RWPE1 (cell line): ENCODE measurements around the gene INPP4A.

Experiments used
- CTCF ChIA-PET: fragments of 350-600 bp; sonication (Branson Sonifier 250); formaldehyde crosslinking; extraction: SDS; loops from one replicate; lab custom pipeline; 2021; lab: Yijun Ruan, JAX
- POLR2A ChIA-PET: fragments of 400-600 bp; formaldehyde crosslinking; extraction: SDS; loops from one replicate; lab custom pipeline; 2020; ENCODE audit warnings: antibody characterized with exemption; ENCODE audit not compliant: low non-redundant PET; lab: Yijun Ruan, JAX
- DNase-seq: peaks from one replicate; pipeline ENCODE4 v3.0.0; 2012; ENCODE audit warnings: low spot score
- H3K27ac ChIP-seq: fragments of 450-650 bp; 2 replicates; pipeline ENCODE4 v1.5.1; 2017
- CTCF ChIP-seq: fragments of 450-650 bp; conservative IDR thresholded peaks from 2 replicates; pipeline ENCODE4 v1.5.1; 2017; ENCODE audit warnings: low read depth, mild to moderate bottlenecking

INPP4A gene

GRCh38 chr2:98488252-98488651 lies 43.6 kb downstream of the INPP4A start:
- no peak for TF ChIP-seq CTCF
- POLR2A ChIA-PET: no interaction called here
- H3K27ac ChIP-seq: no peak overlapping the region
- CTCF ChIA-PET: interaction anchor here (0.5 to 1.3 kb wide), 4 partner anchors 17 to 856 kb away, joined by 3 to 6 read pairs (median 4); no protein-coding TSS in a partner anchor
- DNase-seq: no peak

- CTCF ChIA-PET: no interaction called here
- TF ChIP-seq CTCF: no peak
- POLR2A ChIA-PET: no interaction called here
- no peak overlapping the region for H3K27ac ChIP-seq
- DNase-seq: no peak
Measured at GRCh38 chr2:98489486-98489885, 44.8 kb downstream of the INPP4A start.

GRCh38 chr2:98489971-98490962 lies 45.6 kb downstream of the INPP4A start:
- no peak overlapping the region for H3K27ac ChIP-seq
- DNase-seq: no peak
- ChIA-PET POLR2A (no interaction called here), CTCF (no interaction called here)
- no peak for TF ChIP-seq CTCF

GRCh38 chr2:98492441-98492840 lies 47.8 kb downstream of the INPP4A start:
- no peak for TF ChIP-seq CTCF
- ChIA-PET POLR2A (no interaction called here), CTCF (no interaction called here)
- DNase-seq: no peak
- H3K27ac ChIP-seq: no peak overlapping the region

- no peak for DNase-seq
- H3K27ac ChIP-seq: no peak overlapping the region
- TF ChIP-seq CTCF: no peak
- CTCF ChIA-PET: interaction anchor here (0.6 to 0.9 kb wide), 2 partner anchors 35 to 73 kb away, joined by 3 to 4 read pairs; no protein-coding TSS in a partner anchor
- POLR2A ChIA-PET: no interaction called here
Measured at GRCh38 chr2:98494699-98495098, 50.0 kb downstream of the INPP4A start.

GRCh38 chr2:98496750-98497493 lies 52.3 kb downstream of the INPP4A start:
- CTCF ChIA-PET: interaction anchor here (0.5 kb wide), 1 partner anchor 47 kb away, joined by 3 read pairs; no protein-coding TSS in a partner anchor
- POLR2A ChIA-PET: no interaction called here
- DNase-seq: no peak
- H3K27ac ChIP-seq: no peak overlapping the region
- TF ChIP-seq CTCF: no peak
